Measurements from ENCODE around the gene IKZF3. TPM values are rescaled to one million over a fixed set of nuclear protein-coding genes. Genes with fewer than 3 reads are reported as not detected.

IKZF3 gene
- total and polyA plus RNA-seq, 4 donors = 0.08 to 0.30 (median 0.18) TPM

GRCh38 chr17:39787743-39788484 is 76.2 kb downstream of the IKZF3 start:
- no peak for DNase-seq (ENCODE audit: low read depth in 4 of 6, low spot score in 6 of 6)
- no peaks in the 10 kb centered on the region for H3K4me1 ChIP-seq (ENCODE audit: control insufficient read depth, insufficient read depth, low read length)
- H3K4me3 ChIP-seq (ENCODE audit: low read depth, low read length) = no peak overlapping the region
- H3K36me3 ChIP-seq (ENCODE audit: control insufficient read depth, insufficient read depth, low read length) = no peaks in the 10 kb centered on the region
- WGBS (ENCODE audit: insufficient coverage) = 88% methylated on average over 8 of the region's 8 CpGs
- no peaks in the 10 kb centered on the region for H3K27me3 ChIP-seq (ENCODE audit: control insufficient read depth, insufficient read depth, low read length)
- H3K27ac ChIP-seq (ENCODE audit: low read depth, low read length) = no peak overlapping the region
- no peaks in the 10 kb centered on the region for H3K9me3 ChIP-seq (ENCODE audit: control insufficient read depth, insufficient read depth, low read length)

- H3K27me3 ChIP-seq (ENCODE audit: control insufficient read depth, insufficient read depth, low read length) = no peaks in the 10 kb centered on the region
- H3K9me3 ChIP-seq (ENCODE audit: control insufficient read depth, insufficient read depth, low read length) = no peaks in the 10 kb centered on the region
- H3K4me3 ChIP-seq (ENCODE audit: low read depth, low read length) = no peak overlapping the region
- H3K27ac ChIP-seq (ENCODE audit: low read depth, low read length) = no peak overlapping the region
- DNase-seq (ENCODE audit: low read depth in 4 of 6, low spot score in 6 of 6) = peak in 1 of 6 donors; percentile 17
- no peaks in the 10 kb centered on the region for H3K4me1 ChIP-seq (ENCODE audit: control insufficient read depth, insufficient read depth, low read length)
- H3K36me3 ChIP-seq (ENCODE audit: control insufficient read depth, insufficient read depth, low read length) = no peaks in the 10 kb centered on the region
These were observed 77.1 kb downstream of the IKZF3 start for GRCh38 chr17:39787041-39787440.

DNA sequence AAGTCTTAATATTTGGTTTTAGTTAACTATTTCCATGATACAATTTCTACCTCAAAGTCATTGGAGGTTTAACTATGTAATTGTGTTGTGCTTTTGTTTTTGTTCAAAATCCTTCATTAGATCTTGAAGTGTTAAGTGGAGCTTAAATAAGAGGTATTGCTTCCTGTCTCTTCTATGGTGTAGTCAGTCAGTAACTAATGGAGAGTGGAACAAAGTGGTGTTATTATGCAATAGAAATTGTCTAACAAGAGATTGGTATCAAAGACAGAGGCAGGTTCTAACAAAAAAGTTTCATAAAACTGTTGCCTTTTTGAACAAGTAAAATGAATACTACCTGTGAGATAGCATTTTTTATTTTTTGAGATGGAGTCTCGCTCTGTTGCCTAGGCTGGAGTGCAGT is 81.1 kb downstream of the IKZF3 start:
- Histone ChIP-seq H3K27me3 (ENCODE audit: control insufficient read depth, insufficient read depth, low read length) (peaks cover 4% of the 10 kb centered on the region), H3K9me3 (ENCODE audit: control insufficient read depth, insufficient read depth, low read length) (no peaks in the 10 kb centered on the region), H3K4me3 (ENCODE audit: low read depth, low read length) (no peak overlapping the region), H3K4me1 (ENCODE audit: control insufficient read depth, insufficient read depth, low read length) (no peaks in the 10 kb centered on the region), H3K36me3 (ENCODE audit: control insufficient read depth, insufficient read depth, low read length) (no peaks in the 10 kb centered on the region), H3K27ac (ENCODE audit: low read depth, low read length) (no peak overlapping the region)
- no peak for DNase-seq (ENCODE audit: low read depth in 4 of 6, low spot score in 6 of 6)
- WGBS (ENCODE audit: insufficient coverage) = 100% methylated on average over 1 of the region's 1 CpG

DNA sequence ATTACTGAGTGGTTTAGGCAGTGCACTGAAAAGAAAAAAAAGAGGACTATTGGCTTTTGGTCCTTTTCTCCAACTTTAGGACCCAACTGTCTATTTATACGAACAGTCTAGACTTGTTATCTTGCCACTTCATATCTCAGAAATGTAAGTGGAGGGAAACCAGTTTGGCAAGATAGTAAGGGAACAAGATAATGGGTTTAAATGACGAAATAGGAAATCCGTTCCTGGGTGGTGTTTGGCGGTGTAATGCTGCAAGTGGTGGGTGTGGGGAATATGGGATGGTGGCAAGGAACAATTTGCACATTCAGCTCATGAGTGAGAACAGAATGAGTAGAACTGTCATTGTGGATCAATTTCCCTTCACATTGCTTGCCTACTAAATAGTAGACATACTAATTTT is 81.6 kb downstream of the IKZF3 start:
- Histone ChIP-seq H3K9me3 (ENCODE audit: control insufficient read depth, insufficient read depth, low read length) (no peaks in the 10 kb centered on the region), H3K27me3 (ENCODE audit: control insufficient read depth, insufficient read depth, low read length) (peaks cover 4% of the 10 kb centered on the region), H3K4me1 (ENCODE audit: control insufficient read depth, insufficient read depth, low read length) (no peaks in the 10 kb centered on the region), H3K27ac (ENCODE audit: low read depth, low read length) (no peak overlapping the region), H3K4me3 (ENCODE audit: low read depth, low read length) (no peak overlapping the region), H3K36me3 (ENCODE audit: control insufficient read depth, insufficient read depth, low read length) (no peaks in the 10 kb centered on the region)
- DNase-seq (ENCODE audit: low read depth in 4 of 6, low spot score in 6 of 6) = no peak
- WGBS (ENCODE audit: insufficient coverage) = 63% methylated on average over 2 of the region's 4 CpGs

DNA sequence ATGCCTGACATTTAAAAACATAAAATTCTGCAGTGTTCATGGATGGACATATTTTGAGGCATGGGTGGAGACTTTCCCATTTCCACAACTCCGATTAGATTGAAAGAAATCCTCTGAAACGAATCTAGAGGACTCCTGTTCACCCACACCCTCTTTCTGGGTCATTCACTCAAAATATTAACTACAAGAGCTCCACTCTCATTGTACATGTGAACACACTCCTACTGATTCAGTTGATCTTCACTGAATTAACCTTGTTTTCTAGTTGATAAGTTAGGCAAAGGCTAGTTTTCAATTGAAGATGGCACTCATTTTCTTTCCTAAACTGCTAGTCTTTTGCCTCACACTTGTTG is 82.3 kb downstream of the IKZF3 start:
- Histone ChIP-seq H3K9me3 (ENCODE audit: control insufficient read depth, insufficient read depth, low read length) (no peaks in the 10 kb centered on the region), H3K4me3 (ENCODE audit: low read depth, low read length) (no peak overlapping the region), H3K36me3 (ENCODE audit: control insufficient read depth, insufficient read depth, low read length) (no peaks in the 10 kb centered on the region), H3K4me1 (ENCODE audit: control insufficient read depth, insufficient read depth, low read length) (no peaks in the 10 kb centered on the region), H3K27ac (ENCODE audit: low read depth, low read length) (no peak overlapping the region), H3K27me3 (ENCODE audit: control insufficient read depth, insufficient read depth, low read length) (peaks cover 4% of the 10 kb centered on the region)
- WGBS (ENCODE audit: insufficient coverage) = 79% methylated on average over 2 of the region's 2 CpGs
- no peak for DNase-seq (ENCODE audit: low read depth in 4 of 6, low spot score in 6 of 6)

- H3K27me3 ChIP-seq (ENCODE audit: control insufficient read depth, insufficient read depth, low read length) = peaks cover 4% of the 10 kb centered on the region
- H3K9me3 ChIP-seq (ENCODE audit: control insufficient read depth, insufficient read depth, low read length) = no peaks in the 10 kb centered on the region
- H3K27ac ChIP-seq (ENCODE audit: low read depth, low read length) = no peak overlapping the region
- no peaks in the 10 kb centered on the region for H3K36me3 ChIP-seq (ENCODE audit: control insufficient read depth, insufficient read depth, low read length)
- H3K4me3 ChIP-seq (ENCODE audit: low read depth, low read length) = no peak overlapping the region
- 33% methylated on average over 1 of the region's 6 CpGs for WGBS (ENCODE audit: insufficient coverage)
- H3K4me1 ChIP-seq (ENCODE audit: control insufficient read depth, insufficient read depth, low read length) = no peaks in the 10 kb centered on the region
- DNase-seq (ENCODE audit: low read depth in 4 of 6, low spot score in 6 of 6) = no peak
These were observed 82.9 kb downstream of the IKZF3 start for GRCh38 chr17:39781031-39781860.

GRCh38 chr17:39777534-39778365 is 86.4 kb downstream of the IKZF3 start:
- DNase-seq (ENCODE audit: low read depth in 4 of 6, low spot score in 6 of 6) = no peak
- Histone ChIP-seq H3K9me3 (ENCODE audit: control insufficient read depth, insufficient read depth, low read length) (no peaks in the 10 kb centered on the region), H3K36me3 (ENCODE audit: control insufficient read depth, insufficient read depth, low read length) (no peaks in the 10 kb centered on the region), H3K27ac (ENCODE audit: low read depth, low read length) (no peak overlapping the region), H3K4me1 (ENCODE audit: control insufficient read depth, insufficient read depth, low read length) (no peaks in the 10 kb centered on the region), H3K4me3 (ENCODE audit: low read depth, low read length) (no peak overlapping the region), H3K27me3 (ENCODE audit: control insufficient read depth, insufficient read depth, low read length) (peaks cover 8% of the 10 kb centered on the region)
- WGBS (ENCODE audit: insufficient coverage) = 81% methylated on average over 3 of the region's 11 CpGs

DNA sequence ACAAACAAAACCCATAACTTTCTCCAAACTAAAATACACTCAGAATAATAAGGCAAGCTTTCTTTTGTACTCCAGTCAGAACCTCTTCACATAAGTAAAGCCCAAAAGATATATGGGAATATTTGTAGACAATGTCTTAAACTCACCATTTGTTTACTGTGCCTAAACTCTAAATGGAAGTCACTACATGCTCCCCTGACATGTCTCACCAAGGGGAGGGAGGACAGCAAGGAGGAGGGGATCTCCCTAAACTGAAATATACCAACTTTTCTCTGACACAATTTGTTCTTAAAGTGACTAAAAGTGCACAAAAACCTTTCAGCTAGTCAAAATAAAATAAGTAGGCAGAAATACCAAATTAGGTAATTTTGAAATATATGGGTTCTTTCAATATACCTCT is 87.9 kb downstream of the IKZF3 start:
- DNase-seq (ENCODE audit: low read depth in 4 of 6, low spot score in 6 of 6) = no peak
- no peak overlapping the region for H3K27ac ChIP-seq (ENCODE audit: low read depth, low read length)
- H3K36me3 ChIP-seq (ENCODE audit: control insufficient read depth, insufficient read depth, low read length) = no peaks in the 10 kb centered on the region
- no peaks in the 10 kb centered on the region for H3K4me1 ChIP-seq (ENCODE audit: control insufficient read depth, insufficient read depth, low read length)
- peaks cover 4% of the 10 kb centered on the region for H3K27me3 ChIP-seq (ENCODE audit: control insufficient read depth, insufficient read depth, low read length)
- H3K4me3 ChIP-seq (ENCODE audit: low read depth, low read length) = no peak overlapping the region
- no peaks in the 10 kb centered on the region for H3K9me3 ChIP-seq (ENCODE audit: control insufficient read depth, insufficient read depth, low read length)

DNA sequence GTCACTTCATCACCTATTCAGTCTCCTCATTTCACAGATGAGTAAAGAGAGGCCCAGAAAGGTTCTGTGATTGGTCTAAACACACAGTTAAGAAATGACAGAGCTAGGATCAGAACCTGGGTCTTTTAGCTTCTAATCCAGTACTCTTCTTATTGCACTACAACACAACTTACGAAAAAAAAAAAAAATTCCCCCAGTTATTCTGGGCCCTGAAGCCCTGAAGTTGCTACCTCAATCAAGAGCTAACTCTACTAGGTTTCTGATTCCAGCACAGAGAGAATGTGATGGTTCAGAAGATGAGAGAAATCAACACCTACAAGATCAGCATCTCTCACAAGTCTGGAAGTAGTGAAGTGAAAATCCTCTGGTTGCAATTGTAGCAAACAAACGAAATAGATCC is 89.1 kb downstream of the IKZF3 start:
- no CpG with 5 or more reads among the region's 2 CpGs for WGBS (ENCODE audit: insufficient coverage)
- no peak overlapping the region for H3K4me3 ChIP-seq (ENCODE audit: low read depth, low read length)
- H3K27me3 ChIP-seq (ENCODE audit: control insufficient read depth, insufficient read depth, low read length) = peaks cover 4% of the 10 kb centered on the region
- no peaks in the 10 kb centered on the region for H3K9me3 ChIP-seq (ENCODE audit: control insufficient read depth, insufficient read depth, low read length)
- DNase-seq (ENCODE audit: low read depth in 4 of 6, low spot score in 6 of 6) = no peak
- H3K4me1 ChIP-seq (ENCODE audit: control insufficient read depth, insufficient read depth, low read length) = no peaks in the 10 kb centered on the region
- H3K36me3 ChIP-seq (ENCODE audit: control insufficient read depth, insufficient read depth, low read length) = no peaks in the 10 kb centered on the region
- no peak overlapping the region for H3K27ac ChIP-seq (ENCODE audit: low read depth, low read length)
